SK-N-SH treated with all-trans-retinoic acid at 6 μM for 48 hours (cell line): ENCODE results near the gene TSHZ2.

Experiments used
- ATAC-seq: fragments of 200-7000 bp; cut with Tn5 transposase; 3 replicates; pipeline ENCODE4 v1.9.1; 2020; ENCODE audit warnings: mild to moderate bottlenecking, moderate library complexity
- BACH2 ChIP-seq: fragments of 250-450 bp; sonication (Bioruptor Pico); IDR thresholded peaks from 2 replicates; pipeline ENCODE4 v1.9.0; 2021; ENCODE audit warnings: mild to moderate bottlenecking, borderline replicate concordance
- CSDC2 ChIP-seq: fragments of 250-450 bp; sonication (Bioruptor Pico); IDR thresholded peaks from 2 replicates; pipeline ENCODE4 v1.5.0; 2020; ENCODE audit warnings: mild to moderate bottlenecking, moderate library complexity
- ESRRG ChIP-seq: fragments of 250-450 bp; sonication (Bioruptor Pico); IDR thresholded peaks from 2 replicates; pipeline ENCODE4 v1.6.1; 2021; ENCODE audit warnings: mild to moderate bottlenecking
- GLIS3 ChIP-seq: fragments of 250-450 bp; sonication (Bioruptor Pico); IDR thresholded peaks from 2 replicates; pipeline ENCODE4 v1.5.0; 2020; ENCODE audit warnings: mild to moderate bottlenecking, moderate library complexity
- ISL1 ChIP-seq: fragments of 250-450 bp; sonication (Bioruptor Pico); IDR thresholded peaks from 2 replicates; pipeline ENCODE4 v2.1.2; 2022; ENCODE audit warnings: mild to moderate bottlenecking, moderate library complexity
- OSR1 ChIP-seq: fragments of 250-450 bp; sonication (Bioruptor Pico); IDR thresholded peaks from 2 replicates; pipeline ENCODE4 v1.8.0; 2022; ENCODE audit warnings: moderate library complexity, mild to moderate bottlenecking, inconsistent platforms
- PPARA ChIP-seq: fragments of 250-450 bp; sonication (Bioruptor Pico); IDR thresholded peaks from 2 replicates; pipeline ENCODE4 v1.5.0; 2020; ENCODE audit warnings: mild to moderate bottlenecking, borderline replicate concordance
- RARB ChIP-seq: fragments of 250-450 bp; sonication (Bioruptor Pico); IDR thresholded peaks from 2 replicates; pipeline ENCODE4 v1.8.0; 2021; ENCODE audit warnings: mild to moderate bottlenecking, moderate library complexity
- SNAI2 ChIP-seq: fragments of 250-450 bp; sonication (Bioruptor Pico); IDR thresholded peaks from 2 replicates; pipeline ENCODE4 v1.5.0; 2020; ENCODE audit warnings: mild to moderate bottlenecking, moderate library complexity
- TCF4 ChIP-seq: fragments of 250-450 bp; sonication (Bioruptor Pico); IDR thresholded peaks from 2 replicates; pipeline ENCODE4 v1.8.0; 2021; ENCODE audit warnings: mild to moderate bottlenecking, moderate library complexity, borderline replicate concordance
- TOX ChIP-seq: fragments of 250-450 bp; sonication (Bioruptor Pico); IDR thresholded peaks from 2 replicates; pipeline ENCODE4 v1.8.0; 2021; ENCODE audit warnings: mild to moderate bottlenecking, moderate library complexity, borderline replicate concordance
- ZC3H10 ChIP-seq: fragments of 250-450 bp; sonication (Bioruptor Pico); IDR thresholded peaks from 2 replicates; pipeline ENCODE4 v1.5.1; 2021; ENCODE audit warnings: mild to moderate bottlenecking, moderate library complexity
- ZFP3 ChIP-seq: fragments of 250-450 bp; sonication (Bioruptor Pico); IDR thresholded peaks from 2 replicates; pipeline ENCODE4 v1.5.0; 2020; ENCODE audit warnings: mild to moderate bottlenecking, moderate library complexity
- ZFP30 ChIP-seq: fragments of 450-650 bp; formaldehyde crosslinking; IDR thresholded peaks from 2 replicates; pipeline ENCODE4 v1.5.0; 2022; ENCODE audit warnings: mild to moderate bottlenecking, moderate library complexity
- ZNF565 ChIP-seq: fragments of 450-650 bp; formaldehyde crosslinking; conservative IDR thresholded peaks from 2 replicates; pipeline ENCODE4 v1.5.0; 2020; ENCODE audit warnings: low read depth, mild to moderate bottlenecking, moderate library complexity
- ZNF70 ChIP-seq: fragments of 450-650 bp; formaldehyde crosslinking; IDR thresholded peaks from 2 replicates; pipeline ENCODE4 v1.5.0; 2020; ENCODE audit warnings: mild to moderate bottlenecking, moderate library complexity
- ZNF8 ChIP-seq: fragments of 450-650 bp; formaldehyde crosslinking; IDR thresholded peaks from 2 replicates; pipeline ENCODE4 v1.5.0; 2020; ENCODE audit warnings: mild to moderate bottlenecking, moderate library complexity
- TF ChIP-seq, protein P1 (sequence below): fragments of 250-450 bp; sonication (Bioruptor Pico); IDR thresholded peaks from 2 replicates; pipeline ENCODE4 v1.8.0; 2021; ENCODE audit warnings: low read depth, mild to moderate bottlenecking, moderate library complexity, borderline replicate concordance
- TF ChIP-seq, protein P2 (sequence below): fragments of 250-450 bp; sonication (Bioruptor Pico); IDR thresholded peaks from 2 replicates; pipeline ENCODE4 v1.5.1; 2021; ENCODE audit warnings: mild to moderate bottlenecking, moderate library complexity
- TF ChIP-seq, protein P3 (sequence below): fragments of 250-450 bp; sonication (Bioruptor Pico); IDR thresholded peaks from 2 replicates; pipeline ENCODE4 v1.5.1; 2020; ENCODE audit warnings: low read depth, mild to moderate bottlenecking, moderate library complexity
- TF ChIP-seq, protein P4 (sequence below): fragments of 250-450 bp; sonication (Bioruptor Pico); IDR thresholded peaks from 2 replicates; pipeline ENCODE4 v1.5.0; 2020; ENCODE audit warnings: mild to moderate bottlenecking, moderate library complexity

TSHZ2 gene

DNA sequence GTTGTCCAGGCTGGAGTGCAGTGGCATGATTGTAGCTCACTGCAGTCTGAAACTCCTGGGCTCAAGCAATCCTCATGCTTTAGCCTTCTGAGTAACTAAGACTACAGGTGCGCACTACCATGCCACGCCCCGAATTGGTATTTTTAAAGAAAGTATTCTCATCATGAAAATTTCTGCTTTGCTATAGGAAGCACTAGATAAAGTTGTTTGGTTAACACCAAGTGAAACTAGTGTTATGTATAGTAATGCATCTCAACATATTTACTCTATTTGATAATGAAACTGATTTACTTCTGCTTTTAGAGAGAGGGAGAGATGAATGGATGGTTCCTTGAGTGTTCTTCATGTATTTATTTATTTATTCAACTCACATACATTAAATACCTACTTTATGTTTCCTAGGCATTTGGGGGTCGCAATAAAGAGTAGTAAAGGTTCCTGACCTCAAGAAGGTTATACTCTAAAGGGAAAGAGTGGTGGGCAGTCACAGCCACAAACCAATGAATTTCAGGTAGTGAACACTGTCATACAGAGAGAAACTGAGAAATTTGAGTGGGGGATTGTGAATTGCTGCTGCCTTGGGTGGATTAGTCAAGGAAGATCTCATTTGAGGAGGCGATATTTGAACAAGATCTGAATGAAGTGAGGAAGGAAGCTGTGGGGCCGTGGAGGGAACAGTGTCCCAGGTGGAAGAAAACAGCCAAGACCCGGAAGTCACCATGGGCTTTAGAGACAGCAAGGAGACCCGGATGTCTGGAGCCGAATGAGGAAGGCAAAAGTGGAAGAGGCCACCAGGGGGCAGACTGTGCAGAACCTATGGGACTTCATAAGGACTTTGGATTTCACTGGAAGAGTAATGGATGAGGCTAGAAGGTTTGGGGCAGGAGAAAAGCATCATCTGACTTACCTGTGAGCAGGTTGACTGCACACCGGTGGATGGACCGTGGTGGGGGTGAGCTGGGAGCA lies 185.6 kb downstream of the TSHZ2 start:
- peak; percentile 58; the same call in 2 of the 3 replicates for ATAC-seq

DNA sequence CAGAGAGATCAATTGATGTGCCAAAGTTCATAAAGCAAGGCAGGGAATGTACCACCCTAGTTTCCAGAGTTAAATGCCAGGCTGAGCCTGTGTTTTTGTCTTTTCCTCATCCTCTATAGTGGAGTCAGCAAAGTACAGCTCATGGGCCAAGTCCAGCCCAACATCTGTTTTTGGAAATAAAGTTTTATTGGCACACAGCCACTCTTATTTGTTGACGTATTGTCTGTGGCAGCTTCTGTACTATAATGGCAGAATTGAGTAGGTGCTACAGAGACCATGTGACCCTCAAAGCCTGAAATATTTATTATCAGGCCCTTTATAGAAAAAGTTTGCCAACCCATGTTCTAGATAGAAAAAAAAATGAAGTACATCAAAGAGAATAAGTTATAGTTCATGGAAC lies 187.0 kb downstream of the TSHZ2 start:
- TF ChIP-seq ZFP30 (CRISPR knock-in tag) (no peak), ZNF70 (no peak), ESRRG (CRISPR knock-in tag) (no peak), ZFP3 (no peak)
- TF ChIP-seq, protein P1, sequence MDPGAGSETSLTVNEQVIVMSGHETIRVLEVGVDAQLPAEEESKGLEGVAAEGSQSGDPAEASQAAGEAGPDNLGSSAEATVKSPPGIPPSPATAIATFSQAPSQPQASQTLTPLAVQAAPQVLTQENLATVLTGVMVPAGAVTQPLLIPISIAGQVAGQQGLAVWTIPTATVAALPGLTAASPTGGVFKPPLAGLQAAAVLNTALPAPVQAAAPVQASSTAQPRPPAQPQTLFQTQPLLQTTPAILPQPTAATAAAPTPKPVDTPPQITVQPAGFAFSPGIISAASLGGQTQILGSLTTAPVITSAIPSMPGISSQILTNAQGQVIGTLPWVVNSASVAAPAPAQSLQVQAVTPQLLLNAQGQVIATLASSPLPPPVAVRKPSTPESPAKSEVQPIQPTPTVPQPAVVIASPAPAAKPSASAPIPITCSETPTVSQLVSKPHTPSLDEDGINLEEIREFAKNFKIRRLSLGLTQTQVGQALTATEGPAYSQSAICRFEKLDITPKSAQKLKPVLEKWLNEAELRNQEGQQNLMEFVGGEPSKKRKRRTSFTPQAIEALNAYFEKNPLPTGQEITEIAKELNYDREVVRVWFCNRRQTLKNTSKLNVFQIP (CRISPR knock-in tag): no peak
- TF ChIP-seq, protein P2, sequence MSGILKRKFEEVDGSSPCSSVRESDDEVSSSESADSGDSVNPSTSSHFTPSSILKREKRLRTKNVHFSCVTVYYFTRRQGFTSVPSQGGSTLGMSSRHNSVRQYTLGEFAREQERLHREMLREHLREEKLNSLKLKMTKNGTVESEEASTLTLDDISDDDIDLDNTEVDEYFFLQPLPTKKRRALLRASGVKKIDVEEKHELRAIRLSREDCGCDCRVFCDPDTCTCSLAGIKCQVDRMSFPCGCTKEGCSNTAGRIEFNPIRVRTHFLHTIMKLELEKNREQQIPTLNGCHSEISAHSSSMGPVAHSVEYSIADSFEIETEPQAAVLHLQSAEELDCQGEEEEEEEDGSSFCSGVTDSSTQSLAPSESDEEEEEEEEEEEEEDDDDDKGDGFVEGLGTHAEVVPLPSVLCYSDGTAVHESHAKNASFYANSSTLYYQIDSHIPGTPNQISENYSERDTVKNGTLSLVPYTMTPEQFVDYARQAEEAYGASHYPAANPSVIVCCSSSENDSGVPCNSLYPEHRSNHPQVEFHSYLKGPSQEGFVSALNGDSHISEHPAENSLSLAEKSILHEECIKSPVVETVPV (CRISPR knock-in tag): no peak
- ATAC-seq: no peak

More for the DNA sequence above, 185.6 kb downstream of the TSHZ2 start:
- TF ChIP-seq ZNF8 (CRISPR knock-in tag) (no peak), TCF4 (CRISPR knock-in tag) (no peak), OSR1 (CRISPR knock-in tag) (no peak), CSDC2 (CRISPR knock-in tag) (no peak), ZFP3 (no peak), TOX (CRISPR knock-in tag) (no peak), ZC3H10 (CRISPR knock-in tag) (no peak), SNAI2 (CRISPR knock-in tag) (no peak), RARB (CRISPR knock-in tag) (no peak), GLIS3 (no peak), ZNF565 (no peak), ISL1 (CRISPR knock-in tag) (no peak), PPARA (no peak), BACH2 (no peak), ZFP30 (CRISPR knock-in tag) (no peak)
- TF ChIP-seq, protein P3, sequence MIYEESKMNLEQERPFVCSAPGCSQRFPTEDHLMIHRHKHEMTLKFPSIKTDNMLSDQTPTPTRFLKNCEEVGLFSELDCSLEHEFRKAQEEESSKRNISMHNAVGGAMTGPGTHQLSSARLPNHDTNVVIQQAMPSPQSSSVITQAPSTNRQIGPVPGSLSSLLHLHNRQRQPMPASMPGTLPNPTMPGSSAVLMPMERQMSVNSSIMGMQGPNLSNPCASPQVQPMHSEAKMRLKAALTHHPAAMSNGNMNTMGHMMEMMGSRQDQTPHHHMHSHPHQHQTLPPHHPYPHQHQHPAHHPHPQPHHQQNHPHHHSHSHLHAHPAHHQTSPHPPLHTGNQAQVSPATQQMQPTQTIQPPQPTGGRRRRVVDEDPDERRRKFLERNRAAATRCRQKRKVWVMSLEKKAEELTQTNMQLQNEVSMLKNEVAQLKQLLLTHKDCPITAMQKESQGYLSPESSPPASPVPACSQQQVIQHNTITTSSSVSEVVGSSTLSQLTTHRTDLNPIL: no peak
- TF ChIP-seq, protein P2 (CRISPR knock-in tag): no peak
- TF ChIP-seq, protein P4, sequence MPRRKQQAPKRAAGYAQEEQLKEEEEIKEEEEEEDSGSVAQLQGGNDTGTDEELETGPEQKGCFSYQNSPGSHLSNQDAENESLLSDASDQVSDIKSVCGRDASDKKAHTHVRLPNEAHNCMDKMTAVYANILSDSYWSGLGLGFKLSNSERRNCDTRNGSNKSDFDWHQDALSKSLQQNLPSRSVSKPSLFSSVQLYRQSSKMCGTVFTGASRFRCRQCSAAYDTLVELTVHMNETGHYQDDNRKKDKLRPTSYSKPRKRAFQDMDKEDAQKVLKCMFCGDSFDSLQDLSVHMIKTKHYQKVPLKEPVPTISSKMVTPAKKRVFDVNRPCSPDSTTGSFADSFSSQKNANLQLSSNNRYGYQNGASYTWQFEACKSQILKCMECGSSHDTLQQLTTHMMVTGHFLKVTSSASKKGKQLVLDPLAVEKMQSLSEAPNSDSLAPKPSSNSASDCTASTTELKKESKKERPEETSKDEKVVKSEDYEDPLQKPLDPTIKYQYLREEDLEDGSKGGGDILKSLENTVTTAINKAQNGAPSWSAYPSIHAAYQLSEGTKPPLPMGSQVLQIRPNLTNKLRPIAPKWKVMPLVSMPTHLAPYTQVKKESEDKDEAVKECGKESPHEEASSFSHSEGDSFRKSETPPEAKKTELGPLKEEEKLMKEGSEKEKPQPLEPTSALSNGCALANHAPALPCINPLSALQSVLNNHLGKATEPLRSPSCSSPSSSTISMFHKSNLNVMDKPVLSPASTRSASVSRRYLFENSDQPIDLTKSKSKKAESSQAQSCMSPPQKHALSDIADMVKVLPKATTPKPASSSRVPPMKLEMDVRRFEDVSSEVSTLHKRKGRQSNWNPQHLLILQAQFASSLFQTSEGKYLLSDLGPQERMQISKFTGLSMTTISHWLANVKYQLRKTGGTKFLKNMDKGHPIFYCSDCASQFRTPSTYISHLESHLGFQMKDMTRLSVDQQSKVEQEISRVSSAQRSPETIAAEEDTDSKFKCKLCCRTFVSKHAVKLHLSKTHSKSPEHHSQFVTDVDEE: no peak

DNA sequence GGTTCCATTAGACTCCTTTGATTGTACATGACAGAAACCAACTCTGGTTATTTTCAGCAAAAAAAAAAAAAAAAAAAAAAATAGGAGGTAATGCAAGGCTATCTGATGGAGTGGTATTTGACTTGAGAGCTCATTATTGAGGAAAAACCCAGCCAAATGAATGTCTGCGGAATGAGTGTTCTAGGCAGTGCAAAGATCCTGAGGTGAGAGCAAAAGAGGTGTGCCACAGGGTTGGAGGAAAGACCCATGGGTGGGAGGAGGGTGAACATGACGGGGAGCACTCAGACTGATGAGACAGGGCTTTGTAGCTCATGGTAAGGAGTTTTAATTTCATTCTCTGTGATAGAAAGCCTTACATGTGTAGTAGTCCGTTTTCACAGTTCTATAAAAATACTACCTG lies 188.9 kb downstream of the TSHZ2 start:
- TF ChIP-seq, protein P1 (CRISPR knock-in tag): no peak
- TF ChIP-seq, protein P4: no peak
- TF ChIP-seq SNAI2 (CRISPR knock-in tag): no peak
- ATAC-seq: no peak
